Neuron (in vitro differentiated cells): ENCODE measurements around the gene LHPP.

Experiments
- H2AFZ ChIP-seq: one replicate; pipeline ENCODE4 v1.6.1; 2013; ENCODE audit warnings: low read depth, mild to moderate bottlenecking, inconsistent platforms, low read length, moderate library complexity
- H3K27me3 ChIP-seq: one replicate; pipeline ENCODE4 v1.6.1; 2013; ENCODE audit warnings: low read length; ENCODE audit not compliant: insufficient read depth
- H3K36me3 ChIP-seq: one replicate; pipeline ENCODE4 v1.6.1; 2013; ENCODE audit warnings: low read length; ENCODE audit not compliant: insufficient read depth
- H3K4me1 ChIP-seq: one replicate; pipeline ENCODE4 v1.6.1; 2013; ENCODE audit warnings: low read length; ENCODE audit not compliant: insufficient read depth
- H3K4me3 ChIP-seq: 2 replicates; pipeline ENCODE4 v1.5.1; 2013; ENCODE audit warnings: mild to moderate bottlenecking, low read length, moderate library complexity
- H3K9me3 ChIP-seq: one replicate; pipeline ENCODE4 v1.6.1; 2013; ENCODE audit warnings: low read length

The LHPP gene

DNA sequence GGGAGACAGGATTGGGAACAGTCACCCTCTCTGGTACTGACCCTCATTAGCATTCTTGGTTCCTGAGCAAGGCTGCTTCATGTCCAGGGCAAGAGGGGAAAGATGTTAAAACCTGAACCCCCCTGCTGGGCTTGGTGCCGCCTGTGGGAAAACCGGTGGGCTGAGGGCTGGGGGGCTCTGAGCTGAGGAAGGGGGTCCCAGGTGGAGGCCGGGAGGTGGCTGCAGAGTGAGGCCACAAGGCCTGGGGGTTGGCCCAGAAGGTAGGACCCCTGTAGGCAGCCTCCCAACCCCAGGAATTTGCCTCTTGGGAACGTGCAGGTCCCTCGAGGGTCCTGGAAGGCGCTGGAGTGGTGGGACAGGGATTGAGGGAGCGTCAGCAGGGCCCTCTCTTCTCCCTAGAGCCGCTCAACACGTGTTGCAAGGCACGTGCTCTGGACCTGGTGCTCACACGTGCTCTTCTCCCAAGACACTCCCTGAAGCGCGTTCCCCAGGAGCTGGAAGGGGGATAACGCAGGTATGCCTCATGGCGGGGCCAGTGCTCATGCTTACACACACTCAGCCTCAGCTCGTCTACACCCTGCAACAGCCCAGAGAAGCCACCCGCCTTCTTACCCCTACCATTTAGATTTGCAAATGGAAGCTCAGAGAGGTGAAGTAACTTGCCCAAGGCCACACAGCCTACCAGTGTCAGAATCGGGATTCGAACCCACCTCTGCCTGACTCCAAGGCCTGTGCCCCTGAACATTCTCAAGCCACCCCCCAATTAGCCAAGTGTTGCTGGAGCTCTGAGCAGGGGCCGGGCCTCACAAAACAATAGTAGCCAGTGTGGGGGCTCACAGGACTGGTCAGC, 64.4 kb downstream of the LHPP start:
- H3K9me3 ChIP-seq, result no peaks in the 10 kb centered on the region
- no peaks in the 10 kb centered on the region for H3K27me3 ChIP-seq
- H2AFZ ChIP-seq, result no peak overlapping the region
- no peak overlapping the region for H3K4me3 ChIP-seq
- H3K36me3 ChIP-seq, result no peaks in the 10 kb centered on the region
- H3K4me1 ChIP-seq, result peaks cover 15% of the 10 kb centered on the region

DNA sequence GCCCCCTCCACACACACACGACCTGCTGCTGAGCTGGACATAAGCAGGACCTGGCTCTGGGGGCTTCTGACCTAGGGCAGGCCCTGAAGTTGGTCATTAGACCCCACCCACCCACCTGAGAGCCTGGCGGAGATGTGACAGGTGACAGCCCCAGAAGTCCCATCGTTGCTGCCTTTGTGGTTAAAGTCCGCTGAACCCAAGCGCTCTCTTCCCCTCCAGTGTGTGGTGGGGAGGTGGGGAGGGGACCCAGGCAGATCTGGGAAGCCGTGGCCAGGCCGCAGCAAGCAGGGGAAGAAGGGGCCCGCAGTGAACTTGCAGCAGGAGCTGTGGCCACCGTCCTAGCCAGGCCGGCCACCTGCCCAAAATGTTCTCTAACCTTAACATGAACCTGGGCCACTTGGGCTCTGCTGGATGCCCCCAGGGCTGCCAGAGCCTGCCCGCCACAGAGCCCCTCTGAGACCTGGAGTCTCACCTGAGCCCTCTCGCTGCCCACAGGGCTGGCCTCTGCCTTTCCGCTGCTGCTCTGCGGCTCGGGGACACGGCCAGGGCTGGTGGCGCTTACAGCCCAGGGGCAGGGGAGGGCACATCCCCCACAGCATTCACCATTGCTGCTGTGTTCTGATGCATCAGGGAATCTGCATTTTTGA, 65.1 kb downstream of the LHPP start:
- H3K4me3 ChIP-seq, result no peak overlapping the region
- no peak overlapping the region for H2AFZ ChIP-seq
- H3K4me1 ChIP-seq, result peaks cover 13% of the 10 kb centered on the region
- H3K36me3 ChIP-seq, result no peaks in the 10 kb centered on the region
- no peaks in the 10 kb centered on the region for H3K27me3 ChIP-seq
- H3K9me3 ChIP-seq, result no peaks in the 10 kb centered on the region

DNA sequence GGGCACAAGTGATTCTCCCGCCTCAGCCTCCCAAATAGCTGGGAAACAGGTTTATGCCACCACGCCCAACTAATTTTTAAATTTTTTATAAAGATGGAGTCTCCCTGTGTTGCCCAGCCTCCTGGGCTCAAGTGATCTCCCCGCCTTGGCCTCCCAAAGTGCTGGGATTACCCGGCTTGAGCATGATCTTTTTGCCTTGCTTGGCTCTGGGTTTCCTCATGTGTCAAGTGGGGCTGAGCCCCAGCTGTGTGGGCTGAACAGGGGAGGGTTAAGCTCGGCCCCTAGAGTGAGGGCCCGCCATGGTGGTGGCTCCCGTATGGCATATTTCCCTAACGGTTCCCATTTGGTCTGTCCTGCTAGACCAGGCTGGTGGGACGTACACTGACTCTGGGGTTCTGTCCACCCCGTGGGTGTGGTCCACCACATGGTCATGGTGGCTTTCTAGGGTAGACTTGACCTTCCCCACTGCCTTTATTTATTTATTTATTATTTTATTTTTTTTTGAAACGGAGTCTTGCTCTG, 66.3 kb downstream of the LHPP start:
- H2AFZ ChIP-seq, result no peak overlapping the region
- H3K27me3 ChIP-seq, result no peaks in the 10 kb centered on the region
- no peaks in the 10 kb centered on the region for H3K9me3 ChIP-seq
- no peak overlapping the region for H3K4me3 ChIP-seq
- no peaks in the 10 kb centered on the region for H3K36me3 ChIP-seq
- peaks cover 11% of the 10 kb centered on the region for H3K4me1 ChIP-seq

DNA sequence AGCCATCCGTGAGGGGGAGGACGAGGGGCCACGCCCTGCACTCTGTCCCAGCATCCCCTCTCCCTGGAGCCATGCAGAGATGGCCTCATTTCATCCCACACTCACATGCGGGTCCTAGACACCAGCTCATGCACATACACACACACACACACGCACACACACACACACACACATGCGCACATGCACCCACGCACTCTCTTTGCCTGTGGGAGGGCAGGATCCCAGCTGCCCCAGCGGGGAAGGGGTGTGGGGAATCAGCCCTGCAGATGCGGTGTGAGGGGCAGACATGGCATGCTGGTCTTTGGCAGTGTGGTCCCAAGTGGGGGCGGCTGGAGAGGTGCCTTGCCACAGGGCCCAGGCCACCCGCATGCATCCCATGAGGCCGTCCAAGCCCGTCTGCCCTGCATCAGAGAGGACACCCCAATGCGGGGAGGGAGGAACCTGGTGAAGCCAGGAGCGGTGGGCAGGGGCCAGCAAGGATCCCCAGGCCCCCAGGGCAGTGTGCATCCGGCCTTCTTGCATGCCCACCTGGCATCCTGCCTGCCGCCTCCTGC, 68.1 kb downstream of the LHPP start:
- H3K27me3 ChIP-seq, result no peaks in the 10 kb centered on the region
- H3K4me3 ChIP-seq, result no peak overlapping the region
- H2AFZ ChIP-seq, result no peak overlapping the region
- no peaks in the 10 kb centered on the region for H3K36me3 ChIP-seq
- H3K4me1 ChIP-seq, result no peaks in the 10 kb centered on the region
- H3K9me3 ChIP-seq, result no peaks in the 10 kb centered on the region

DNA sequence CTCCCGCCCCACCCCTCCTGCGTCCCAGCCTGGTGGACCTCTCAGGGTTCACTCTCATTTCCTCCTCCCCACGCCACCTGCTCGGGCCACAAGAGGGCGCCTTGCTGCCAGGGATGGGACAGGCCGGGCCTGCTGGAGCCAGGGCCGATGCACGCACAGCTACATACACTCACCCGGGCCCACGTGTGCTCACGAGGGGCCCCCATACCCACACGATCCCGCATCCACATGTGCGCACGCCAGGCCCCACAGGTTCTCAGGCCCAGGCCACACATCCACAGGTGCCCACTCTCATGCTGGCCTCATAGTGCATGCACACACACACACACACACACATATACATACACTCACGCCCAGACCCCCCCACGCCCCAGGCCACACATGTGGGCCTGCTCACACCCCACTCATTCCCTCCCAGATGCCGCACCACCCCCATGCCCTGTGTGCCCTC, 68.6 kb downstream of the LHPP start:
- Histone ChIP-seq H3K4me3 (no peak overlapping the region), H3K9me3 (no peaks in the 10 kb centered on the region), H2AFZ (no peak overlapping the region), H3K27me3 (no peaks in the 10 kb centered on the region), H3K4me1 (no peaks in the 10 kb centered on the region), H3K36me3 (no peaks in the 10 kb centered on the region)

DNA sequence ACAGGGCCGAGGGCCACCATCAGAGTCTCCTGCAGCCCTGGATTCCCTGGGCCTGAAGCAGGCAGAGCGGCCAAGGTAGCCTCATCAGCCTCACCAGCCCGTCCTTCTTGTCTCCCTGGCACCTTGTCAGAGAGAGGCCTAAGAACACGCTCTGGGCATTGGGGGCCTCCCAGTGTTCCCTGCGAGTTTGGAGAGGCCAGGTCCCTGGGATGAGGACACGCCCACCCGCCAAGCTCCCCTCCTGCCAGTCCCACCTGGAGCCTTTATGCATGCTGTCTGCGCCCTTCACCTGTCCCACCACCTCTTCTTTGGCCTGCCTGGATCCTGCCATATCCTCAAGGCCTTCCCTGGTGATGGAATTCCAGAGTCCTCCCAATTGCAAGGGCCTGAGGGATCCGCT, 69.2 kb downstream of the LHPP start:
- no peaks in the 10 kb centered on the region for H3K27me3 ChIP-seq
- no peaks in the 10 kb centered on the region for H3K9me3 ChIP-seq
- H3K4me3 ChIP-seq, result no peak overlapping the region
- H2AFZ ChIP-seq, result no peak overlapping the region
- no peaks in the 10 kb centered on the region for H3K4me1 ChIP-seq
- no peaks in the 10 kb centered on the region for H3K36me3 ChIP-seq

DNA sequence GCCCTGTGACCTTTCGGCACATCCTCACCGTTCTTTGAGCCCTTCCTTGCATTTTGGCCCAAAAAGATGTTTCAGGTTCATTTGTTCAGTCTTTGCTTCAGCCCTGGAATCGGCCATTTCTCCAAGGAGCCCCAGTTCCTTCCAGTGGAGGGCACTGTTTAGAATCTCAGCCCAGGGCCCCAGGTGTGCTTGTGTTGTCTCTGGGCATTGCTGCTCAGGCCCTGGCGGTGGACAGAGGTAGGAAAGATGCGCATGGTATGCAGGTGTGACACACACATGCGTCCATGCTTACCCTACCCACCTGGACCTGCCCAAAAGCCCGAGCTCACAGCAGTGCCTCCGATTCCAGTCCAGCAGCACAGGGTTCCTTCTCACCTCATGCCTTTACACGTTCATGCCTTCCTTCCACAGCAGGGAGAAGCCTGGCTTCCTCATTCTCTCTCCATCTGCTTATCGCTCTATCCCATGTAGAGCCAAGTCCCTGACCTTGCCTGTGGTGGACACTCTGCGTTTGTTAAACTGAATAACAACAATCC, 70.6 kb downstream of the LHPP start:
- H2AFZ ChIP-seq, result no peak overlapping the region
- peaks cover 5% of the 10 kb centered on the region for H3K4me1 ChIP-seq
- H3K9me3 ChIP-seq, result no peaks in the 10 kb centered on the region

DNA sequence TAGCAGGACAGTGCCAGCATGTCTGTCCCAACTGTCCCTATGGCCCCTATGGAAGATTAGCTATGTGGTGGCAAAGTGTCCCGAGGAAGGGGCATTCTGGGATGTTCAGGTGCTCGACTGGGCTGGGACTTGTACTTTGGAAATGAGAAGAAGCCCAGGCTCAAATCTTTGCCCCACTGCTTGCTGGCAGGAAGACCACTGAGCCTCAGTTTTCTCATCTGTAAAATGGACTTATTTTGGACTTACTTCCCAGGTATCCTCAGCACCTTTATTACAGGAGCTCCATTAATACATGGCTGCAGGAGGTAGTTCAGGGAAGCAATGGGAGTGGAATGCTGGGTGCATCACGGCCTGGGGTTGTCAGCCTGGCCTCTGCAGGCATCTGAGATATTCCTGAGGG, 71.2 kb downstream of the LHPP start:
- Histone ChIP-seq H3K4me1 (peaks cover 5% of the 10 kb centered on the region), H3K9me3 (no peaks in the 10 kb centered on the region), H3K27me3 (no peaks in the 10 kb centered on the region), H3K36me3 (no peaks in the 10 kb centered on the region), H2AFZ (no peak overlapping the region), H3K4me3 (no peak overlapping the region)

More for the DNA sequence above, 70.6 kb downstream of the LHPP start:
- no peak overlapping the region for H3K4me3 ChIP-seq
- no peaks in the 10 kb centered on the region for H3K36me3 ChIP-seq
- H3K27me3 ChIP-seq, result no peaks in the 10 kb centered on the region

DNA sequence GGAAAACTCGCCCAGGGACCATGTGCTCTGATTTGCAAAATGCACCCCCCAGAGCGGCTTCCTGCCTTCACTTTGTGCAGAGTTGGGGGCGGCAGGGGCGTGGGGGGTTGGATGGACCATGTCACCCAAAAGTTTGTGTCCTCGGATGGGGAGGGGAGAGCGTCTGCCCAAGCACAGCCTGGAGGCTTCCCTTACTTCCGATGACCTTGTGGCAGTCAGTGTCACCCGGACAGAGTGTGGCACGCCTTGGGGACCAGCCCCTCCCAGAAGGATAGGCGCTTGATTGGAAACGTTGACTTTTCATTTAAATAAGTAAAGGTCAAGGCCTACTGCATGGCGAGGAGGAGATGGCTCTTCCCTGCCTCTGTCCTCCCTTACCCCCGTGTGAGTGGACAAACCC, 71.6 kb downstream of the LHPP start:
- H3K4me1 ChIP-seq, result peaks cover 5% of the 10 kb centered on the region
- no peak overlapping the region for H2AFZ ChIP-seq

DNA sequence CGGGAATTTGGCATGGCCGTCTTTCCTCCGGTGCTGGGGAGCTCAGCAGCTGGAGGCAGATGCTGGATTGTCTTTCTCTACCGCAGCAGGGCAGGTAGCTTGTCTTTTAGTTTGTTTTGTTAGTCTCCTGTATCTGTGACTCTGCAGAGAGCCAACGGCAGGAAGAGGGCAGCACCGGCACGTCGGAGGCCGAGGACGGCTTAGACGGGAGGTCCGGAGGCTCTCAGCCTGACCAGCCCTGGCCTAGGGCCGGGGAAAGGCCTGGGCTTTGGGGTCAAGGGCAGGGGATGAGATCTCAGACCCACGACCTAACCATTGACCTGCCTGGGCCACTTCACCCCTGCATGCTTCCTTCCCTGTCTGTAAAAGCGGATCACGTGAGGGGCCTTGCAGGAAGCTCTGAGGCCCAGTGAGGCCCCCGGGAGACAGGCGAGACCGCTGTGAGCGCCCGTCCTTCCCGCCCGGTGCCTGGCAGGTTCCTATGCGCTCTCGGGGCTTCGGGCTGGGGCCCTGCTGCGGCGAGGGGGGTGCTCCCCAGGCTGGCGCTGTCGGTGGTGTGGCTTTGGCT, 72.7 kb downstream of the LHPP start:
- Histone ChIP-seq H3K27me3 (no peaks in the 10 kb centered on the region), H3K4me1 (peaks cover 5% of the 10 kb centered on the region), H3K4me3 (no peak overlapping the region), H3K36me3 (no peaks in the 10 kb centered on the region), H2AFZ (no peak overlapping the region), H3K9me3 (no peaks in the 10 kb centered on the region)

More for the DNA sequence above, 71.6 kb downstream of the LHPP start:
- Histone ChIP-seq H3K36me3 (no peaks in the 10 kb centered on the region), H3K27me3 (no peaks in the 10 kb centered on the region), H3K9me3 (no peaks in the 10 kb centered on the region), H3K4me3 (no peak overlapping the region)

DNA sequence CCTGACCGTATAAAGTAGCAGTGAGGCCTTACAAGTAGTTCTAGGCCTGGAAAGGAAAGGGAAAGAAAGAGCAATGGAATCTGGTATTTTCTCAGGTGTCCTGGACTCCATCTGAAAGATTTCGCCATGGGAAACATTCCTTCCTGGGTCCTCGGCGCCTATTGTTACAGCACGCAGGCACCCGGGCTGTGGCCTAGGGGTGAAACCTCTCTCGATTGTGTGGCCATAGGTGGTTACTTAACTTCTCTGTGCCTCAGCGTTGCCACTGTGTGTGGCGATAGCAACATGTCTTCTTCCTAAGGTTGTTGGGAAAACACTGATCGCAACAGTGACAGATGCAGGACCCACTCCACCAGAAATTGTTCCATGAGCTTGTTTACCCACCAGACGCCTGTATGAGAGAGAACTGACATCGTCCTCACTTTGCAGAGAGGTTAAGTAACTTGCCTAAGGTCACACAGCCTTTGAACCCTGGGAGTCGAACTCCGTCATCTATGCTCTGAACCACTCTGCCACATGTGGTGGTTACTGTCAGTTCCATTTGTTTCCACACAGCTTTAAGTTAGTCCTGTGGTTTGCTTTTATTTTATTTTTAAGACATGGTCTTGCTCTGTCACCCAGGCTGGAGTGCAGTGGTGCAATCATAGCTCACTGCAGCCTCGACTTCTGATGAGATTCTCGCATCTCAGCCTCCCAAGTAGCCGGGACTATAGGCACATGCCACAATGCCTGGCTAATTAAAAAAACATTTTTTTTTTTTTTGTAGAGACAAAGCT, 73.4 kb downstream of the LHPP start:
- Histone ChIP-seq H2AFZ (no peak overlapping the region), H3K4me1 (peaks cover 5% of the 10 kb centered on the region), H3K27me3 (no peaks in the 10 kb centered on the region), H3K4me3 (no peak overlapping the region), H3K9me3 (no peaks in the 10 kb centered on the region), H3K36me3 (no peaks in the 10 kb centered on the region)

DNA sequence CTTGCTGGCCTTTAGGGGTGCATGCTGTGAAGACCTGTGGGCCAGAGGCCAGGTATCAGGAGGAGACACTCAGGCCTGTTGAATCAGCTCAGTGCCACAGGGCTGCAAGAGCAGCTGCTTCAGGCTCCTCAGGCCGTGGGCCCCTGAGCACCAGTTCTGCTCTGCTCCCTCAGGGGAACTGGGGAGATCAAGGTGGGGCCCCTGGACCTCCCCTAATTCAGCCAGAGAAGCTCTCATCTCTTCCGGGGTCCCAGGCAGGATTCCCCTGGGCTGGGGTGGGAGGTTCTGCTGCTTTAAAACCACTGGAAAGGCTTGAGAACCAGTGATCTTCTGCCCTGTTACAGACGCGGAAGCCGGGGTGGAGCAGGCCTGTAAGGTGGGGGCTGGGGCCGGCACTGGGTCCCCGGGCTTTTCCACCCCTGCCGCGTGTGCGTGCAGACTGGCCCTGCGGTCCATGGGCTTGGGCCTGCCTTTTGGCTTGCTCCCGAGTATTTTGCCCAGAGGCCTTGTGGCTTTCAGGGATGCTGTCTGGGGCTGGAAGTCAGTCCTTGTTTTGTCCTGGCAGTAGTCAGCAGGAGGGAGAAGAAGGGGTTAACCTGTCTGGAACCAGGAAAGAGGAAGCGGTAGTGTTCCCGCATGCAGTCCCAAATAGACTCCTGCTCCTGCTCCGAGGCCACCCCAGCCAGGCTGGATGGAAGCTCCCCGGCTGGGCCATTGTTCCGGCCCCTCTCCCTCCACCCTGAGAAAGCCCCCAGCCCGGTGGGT, 74.3 kb downstream of the LHPP start:
- H2AFZ ChIP-seq, result no peak overlapping the region
- H3K4me1 ChIP-seq, result peaks cover 5% of the 10 kb centered on the region
- H3K4me3 ChIP-seq, result no peak overlapping the region
- H3K27me3 ChIP-seq, result no peaks in the 10 kb centered on the region
- no peaks in the 10 kb centered on the region for H3K36me3 ChIP-seq
- H3K9me3 ChIP-seq, result no peaks in the 10 kb centered on the region
